ENCODE data around the gene RABGAP1.
"Not testable (repeated sequence)": the region's sequence is repeated elsewhere in the genome, so short reads cannot be mapped to it uniquely, and the experiment has no call there.

RABGAP1 gene

GRCh38 chr9:122940749-122941581 lies at the start of gene RABGAP1:
Gene RABGAP1 (plus strand): TSS chr9:122941020. CDS start chr9:122957060, 16,040 bp downstream.
- H3K36me3 ChIP-seq (ENCODE audit: control insufficient read depth in 5 of 5, insufficient read depth in 5 of 5, low read length in 5 of 5), result peaks cover 4 to 15% (median 7%) of the 10 kb centered on the region in 5 donors
- peak within 1 kb of the TSS; percentile 90 to 97 (median 92) for H3K4me3 ChIP-seq (ENCODE audit: low read depth in 1 of 5, low read length in 5 of 5)
- peaks cover 4 to 23% (median 20%) of the 10 kb centered on the region in 5 donors for H3K4me1 ChIP-seq (ENCODE audit: control insufficient read depth in 5 of 5, insufficient read depth in 5 of 5, low read length in 5 of 5)
- no peaks in the 10 kb centered on the region for H3K9me3 ChIP-seq (ENCODE audit: control insufficient read depth in 5 of 5, low read length in 5 of 5)
- H3K27ac ChIP-seq (ENCODE audit: low read depth, low read length), result peak within 1 kb of the TSS; percentile 85
- H3K27me3 ChIP-seq (ENCODE audit: control insufficient read depth in 5 of 5, insufficient read depth in 4 of 5, low read length in 5 of 5), result no peaks in the 10 kb centered on the region
- peak within 1 kb of the TSS; percentile 57 to 94 (median 90) for H3K9ac ChIP-seq (ENCODE audit: low read length in 5 of 5)

GRCh38 chr9:122897969-122898368 lies 42.9 kb upstream of the RABGAP1 start:
- no peak overlapping the region for H3K27ac ChIP-seq (ENCODE audit: low read depth, low read length)
- no peaks in the 10 kb centered on the region for H3K27me3 ChIP-seq (ENCODE audit: control insufficient read depth in 5 of 5, insufficient read depth in 4 of 5, low read length in 5 of 5)
- peaks cover 0 to 8% (median 2%) of the 10 kb centered on the region in 5 donors for H3K4me1 ChIP-seq (ENCODE audit: control insufficient read depth in 5 of 5, insufficient read depth in 5 of 5, low read length in 5 of 5)
- H3K9me3 ChIP-seq (ENCODE audit: control insufficient read depth in 5 of 5, low read length in 5 of 5), result no peaks in the 10 kb centered on the region
- H3K4me3 ChIP-seq (ENCODE audit: low read depth in 1 of 5, low read length in 5 of 5), result no peak overlapping the region
- H3K9ac ChIP-seq (ENCODE audit: low read length in 5 of 5), result peak overlapping the region in 2 of 5 donors; percentile 17 to 23
- H3K36me3 ChIP-seq (ENCODE audit: control insufficient read depth in 5 of 5, insufficient read depth in 5 of 5, low read length in 5 of 5), result peaks cover 3 to 24% (median 12%) of the 10 kb centered on the region in 5 donors

DNA sequence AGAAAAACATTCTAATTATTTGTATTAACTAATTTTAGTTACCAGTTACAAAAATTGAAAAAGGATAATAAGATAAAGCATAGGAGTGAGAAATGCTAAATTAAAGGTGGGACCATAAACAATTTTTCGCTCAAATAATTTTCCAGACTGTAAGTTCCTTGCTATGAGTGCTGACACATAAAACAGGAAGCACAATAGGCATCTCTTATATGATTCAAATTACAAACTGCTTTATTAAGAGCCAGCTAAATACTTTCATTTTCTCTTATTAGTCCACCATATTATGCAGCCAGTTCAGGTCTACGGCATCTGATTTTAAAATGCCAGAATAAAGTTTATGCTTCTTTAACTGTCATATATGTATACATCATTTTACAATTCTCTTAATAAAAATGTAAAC lies 40.0 kb upstream of the RABGAP1 start:
- no peaks in the 10 kb centered on the region for H3K27me3 ChIP-seq (ENCODE audit: control insufficient read depth in 5 of 5, insufficient read depth in 4 of 5, low read length in 5 of 5)
- peak overlapping the region in 1 of 5 donors; percentile 23 for H3K4me3 ChIP-seq (ENCODE audit: low read depth in 1 of 5, low read length in 5 of 5)
- H3K27ac ChIP-seq (ENCODE audit: low read depth, low read length), result no peak overlapping the region
- H3K9ac ChIP-seq (ENCODE audit: low read length in 5 of 5), result peak overlapping the region in 2 of 5 donors; percentile 20 to 52
- peaks cover 3 to 30% (median 22%) of the 10 kb centered on the region in 5 donors for H3K4me1 ChIP-seq (ENCODE audit: control insufficient read depth in 5 of 5, insufficient read depth in 5 of 5, low read length in 5 of 5)
- H3K36me3 ChIP-seq (ENCODE audit: control insufficient read depth in 5 of 5, insufficient read depth in 5 of 5, low read length in 5 of 5), result peaks cover 2 to 5% (median 5%) of the 10 kb centered on the region in 5 donors
- no peaks in the 10 kb centered on the region for H3K9me3 ChIP-seq (ENCODE audit: control insufficient read depth in 5 of 5, low read length in 5 of 5)

DNA sequence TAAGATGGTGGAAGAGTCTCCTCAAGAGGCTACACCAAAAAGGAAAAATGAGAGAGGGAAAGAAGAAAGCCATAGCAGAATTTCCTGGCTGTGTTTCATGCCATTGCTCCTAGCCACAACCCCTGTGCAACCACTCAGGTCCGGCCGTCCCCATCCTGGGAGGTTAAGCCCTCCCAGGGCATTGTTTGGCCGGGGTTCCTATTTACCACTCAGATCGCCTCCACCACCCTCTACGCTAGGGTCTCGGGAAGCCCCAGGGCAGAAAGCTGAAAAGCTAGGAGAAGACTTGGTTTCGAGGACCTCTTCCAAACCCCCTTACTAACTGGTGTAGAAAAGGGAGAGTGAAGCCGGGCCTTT lies 36.4 kb upstream of the RABGAP1 start:
- peak overlapping the region; percentile 84 to 95 (median 88) for H3K4me3 ChIP-seq (ENCODE audit: low read depth in 1 of 5, low read length in 5 of 5)
- H3K27me3 ChIP-seq (ENCODE audit: control insufficient read depth in 5 of 5, insufficient read depth in 4 of 5, low read length in 5 of 5), result no peaks in the 10 kb centered on the region
- peaks cover 3 to 30% (median 22%) of the 10 kb centered on the region in 5 donors for H3K4me1 ChIP-seq (ENCODE audit: control insufficient read depth in 5 of 5, insufficient read depth in 5 of 5, low read length in 5 of 5)
- H3K9me3 ChIP-seq (ENCODE audit: control insufficient read depth in 5 of 5, low read length in 5 of 5), result no peaks in the 10 kb centered on the region
- peaks cover 0 to 5% (median 0%) of the 10 kb centered on the region in 5 donors for H3K36me3 ChIP-seq (ENCODE audit: control insufficient read depth in 5 of 5, insufficient read depth in 5 of 5, low read length in 5 of 5)
- peak overlapping the region; percentile 64 to 99 (median 93) for H3K9ac ChIP-seq (ENCODE audit: low read length in 5 of 5)
- H3K27ac ChIP-seq (ENCODE audit: low read depth, low read length), result peak overlapping the region; percentile 84

DNA sequence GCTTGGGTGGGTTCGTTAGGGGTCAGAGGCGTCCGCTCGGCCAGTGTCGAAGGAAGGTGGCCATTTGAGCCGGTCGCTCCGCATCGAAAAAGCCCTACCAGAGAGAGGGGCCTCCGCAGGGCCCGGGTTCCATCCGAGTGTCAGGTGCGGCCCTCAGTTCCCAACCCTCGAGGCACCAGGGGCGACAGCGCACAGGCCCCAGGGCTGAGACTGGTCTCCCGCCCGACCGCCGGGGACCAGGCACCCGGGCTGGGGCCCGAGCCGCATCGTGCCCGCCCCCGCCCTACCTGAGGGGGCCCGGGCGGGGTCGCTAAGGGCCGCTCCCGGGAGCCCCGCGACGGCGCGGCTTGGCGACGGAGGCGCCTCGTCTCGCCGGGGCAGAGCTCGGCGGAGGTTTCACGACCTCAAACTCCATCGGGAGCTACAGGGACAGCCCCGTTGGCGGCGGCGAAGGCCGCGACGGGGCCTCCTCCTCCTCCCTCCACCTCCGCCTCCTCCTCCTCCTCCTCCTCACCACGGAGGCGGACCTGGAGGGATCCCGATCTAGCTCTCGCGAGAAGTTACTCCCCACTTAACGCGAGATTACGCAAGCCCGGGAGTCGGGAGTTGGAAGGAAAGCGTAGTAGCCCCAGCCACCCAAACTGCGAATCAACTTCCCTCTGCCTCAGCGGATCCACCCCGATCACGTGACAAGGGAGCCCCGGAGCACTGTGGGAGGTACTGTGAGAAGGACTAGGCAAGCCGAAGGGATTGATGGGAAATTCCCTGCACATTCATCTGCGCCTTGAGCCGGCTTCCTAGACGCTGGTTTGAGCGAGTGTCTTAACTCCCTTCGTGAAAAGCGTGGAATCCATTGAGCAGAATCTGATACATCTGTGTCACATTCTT lies 35.8 kb upstream of the RABGAP1 start, which contains the start of gene RC3H2:
RC3H2 (minus strand) TSS at position 537 of the 888 bp plus-strand sequence. CDS start 7,850 bp downstream, outside the sequence.
- Histone ChIP-seq H3K9ac (ENCODE audit: low read length in 5 of 5) (peak within 1 kb of the TSS; percentile 64 to 99 (median 93)), H3K4me1 (ENCODE audit: control insufficient read depth in 5 of 5, insufficient read depth in 5 of 5, low read length in 5 of 5) (peaks cover 3 to 29% (median 22%) of the 10 kb centered on the region in 5 donors), H3K36me3 (ENCODE audit: control insufficient read depth in 5 of 5, insufficient read depth in 5 of 5, low read length in 5 of 5) (peaks cover 0 to 9% (median 0%) of the 10 kb centered on the region in 5 donors), H3K27ac (ENCODE audit: low read depth, low read length) (peak within 1 kb of the TSS; percentile 84), H3K4me3 (ENCODE audit: low read depth in 1 of 5, low read length in 5 of 5) (peak within 1 kb of the TSS; percentile 84 to 95 (median 88)), H3K27me3 (ENCODE audit: control insufficient read depth in 5 of 5, insufficient read depth in 4 of 5, low read length in 5 of 5) (no peaks in the 10 kb centered on the region), H3K9me3 (ENCODE audit: control insufficient read depth in 5 of 5, low read length in 5 of 5) (no peaks in the 10 kb centered on the region)

DNA sequence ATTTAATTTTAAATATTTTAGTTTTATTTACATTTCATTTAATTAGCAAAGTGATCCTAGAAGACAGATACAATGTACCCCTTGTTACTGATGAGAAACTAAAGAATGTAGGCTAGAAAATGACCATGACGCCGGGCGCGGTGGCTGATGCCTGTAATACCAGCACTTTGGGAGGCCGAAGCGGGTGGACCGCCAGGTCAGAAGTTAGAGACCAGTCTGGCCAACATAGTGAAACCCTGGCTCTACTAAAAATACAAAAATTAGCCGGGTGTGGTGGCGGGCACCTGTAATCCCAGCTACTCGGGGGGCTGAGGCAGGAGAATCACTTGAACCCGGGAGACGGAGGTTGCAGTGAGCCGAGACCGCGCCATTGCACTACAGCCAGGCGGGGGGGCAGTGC lies 34.7 kb upstream of the RABGAP1 start:
- peaks cover 3 to 29% (median 22%) of the 10 kb centered on the region in 5 donors for H3K4me1 ChIP-seq (ENCODE audit: control insufficient read depth in 5 of 5, insufficient read depth in 5 of 5, low read length in 5 of 5)
- H3K36me3 ChIP-seq (ENCODE audit: control insufficient read depth in 5 of 5, insufficient read depth in 5 of 5, low read length in 5 of 5), result peaks cover 6 to 17% (median 9%) of the 10 kb centered on the region in 5 donors
- H3K4me3 ChIP-seq (ENCODE audit: low read depth in 1 of 5, low read length in 5 of 5); H3K27me3 ChIP-seq (ENCODE audit: control insufficient read depth in 5 of 5, insufficient read depth in 4 of 5, low read length in 5 of 5); H3K27ac ChIP-seq (ENCODE audit: low read depth, low read length); H3K9me3 ChIP-seq (ENCODE audit: control insufficient read depth in 5 of 5, low read length in 5 of 5); H3K9ac ChIP-seq (ENCODE audit: low read length in 5 of 5): not testable (repeated sequence)

DNA sequence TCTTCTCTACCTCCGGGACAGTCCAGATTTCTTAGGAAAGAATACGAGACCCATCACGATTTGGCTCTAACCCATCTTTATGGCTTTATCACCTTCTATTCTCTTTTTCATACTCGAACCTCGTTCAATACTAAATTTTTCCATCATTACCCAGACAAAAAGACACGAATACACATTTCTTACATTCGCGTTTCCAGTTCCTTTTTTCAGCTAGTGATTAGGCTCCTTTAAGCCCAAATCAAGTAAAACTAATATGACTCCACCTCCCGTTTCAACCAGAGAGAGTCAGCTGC lies 28.2 kb upstream of the RABGAP1 start:
- no peaks in the 10 kb centered on the region for H3K27me3 ChIP-seq (ENCODE audit: control insufficient read depth in 5 of 5, insufficient read depth in 4 of 5, low read length in 5 of 5)
- peaks cover 12 to 26% (median 16%) of the 10 kb centered on the region in 5 donors for H3K36me3 ChIP-seq (ENCODE audit: control insufficient read depth in 5 of 5, insufficient read depth in 5 of 5, low read length in 5 of 5)
- H3K9ac ChIP-seq (ENCODE audit: low read length in 5 of 5), result peak overlapping the region; percentile 74 to 95 (median 83)
- H3K4me1 ChIP-seq (ENCODE audit: control insufficient read depth in 5 of 5, insufficient read depth in 5 of 5, low read length in 5 of 5), result peaks cover 0 to 18% (median 15%) of the 10 kb centered on the region in 5 donors
- H3K27ac ChIP-seq (ENCODE audit: low read depth, low read length), result peak overlapping the region; percentile 76
- H3K4me3 ChIP-seq (ENCODE audit: low read depth in 1 of 5, low read length in 5 of 5), result peak overlapping the region; percentile 94 to 99 (median 98)
- H3K9me3 ChIP-seq (ENCODE audit: control insufficient read depth in 5 of 5, low read length in 5 of 5), result no peaks in the 10 kb centered on the region

- H3K9ac ChIP-seq (ENCODE audit: low read length in 5 of 5), result peak within 1 kb of the TSS; percentile 74 to 95 (median 83)
- H3K27ac ChIP-seq (ENCODE audit: low read depth, low read length), result peak within 1 kb of the TSS; percentile 76
- peaks cover 0 to 18% (median 15%) of the 10 kb centered on the region in 5 donors for H3K4me1 ChIP-seq (ENCODE audit: control insufficient read depth in 5 of 5, insufficient read depth in 5 of 5, low read length in 5 of 5)
- H3K9me3 ChIP-seq (ENCODE audit: control insufficient read depth in 5 of 5, low read length in 5 of 5), result no peaks in the 10 kb centered on the region
- peak within 1 kb of the TSS; percentile 94 to 99 (median 98) for H3K4me3 ChIP-seq (ENCODE audit: low read depth in 1 of 5, low read length in 5 of 5)
- peaks cover 12 to 22% (median 16%) of the 10 kb centered on the region in 5 donors for H3K36me3 ChIP-seq (ENCODE audit: control insufficient read depth in 5 of 5, insufficient read depth in 5 of 5, low read length in 5 of 5)
- no peaks in the 10 kb centered on the region for H3K27me3 ChIP-seq (ENCODE audit: control insufficient read depth in 5 of 5, insufficient read depth in 4 of 5, low read length in 5 of 5)
Measured at GRCh38 chr9:122912964-122913673, 27.7 kb upstream of the RABGAP1 start, which contains the start of gene ZBTB6. Gene ZBTB6 (minus strand): TSS chr9:122913323. CDS start chr9:122912072, 1,251 bp downstream.

GRCh38 chr9:122918310-122918709 lies 22.5 kb upstream of the RABGAP1 start:
- H3K27ac ChIP-seq (ENCODE audit: low read depth, low read length), result no peak overlapping the region
- no peak overlapping the region for H3K4me3 ChIP-seq (ENCODE audit: low read depth in 1 of 5, low read length in 5 of 5)
- no peak overlapping the region for H3K9ac ChIP-seq (ENCODE audit: low read length in 5 of 5)
- peaks cover 0 to 5% (median 4%) of the 10 kb centered on the region in 5 donors for H3K4me1 ChIP-seq (ENCODE audit: control insufficient read depth in 5 of 5, insufficient read depth in 5 of 5, low read length in 5 of 5)
- H3K27me3 ChIP-seq (ENCODE audit: control insufficient read depth in 5 of 5, insufficient read depth in 4 of 5, low read length in 5 of 5), result no peaks in the 10 kb centered on the region
- H3K9me3 ChIP-seq (ENCODE audit: control insufficient read depth in 5 of 5, low read length in 5 of 5), result no peaks in the 10 kb centered on the region
- H3K36me3 ChIP-seq (ENCODE audit: control insufficient read depth in 5 of 5, insufficient read depth in 5 of 5, low read length in 5 of 5), result peaks cover 6 to 24% (median 9%) of the 10 kb centered on the region in 5 donors

Data from subcutaneous abdominal adipose tissue (tissue), 5 donors.